HEK293T (cell line): Measurements from ENCODE around the gene KCNK7.

Experiments
- FOXM1 ChIP-seq: fragments of 450-650 bp; IDR thresholded peaks from 2 replicates; pipeline ENCODE4 v1.6.1; 2017; ENCODE audit warnings: mild to moderate bottlenecking, borderline replicate concordance
- HDGF ChIP-seq: fragments of 450-650 bp; IDR thresholded peaks from 2 replicates; pipeline ENCODE4 v1.6.1; 2017; ENCODE audit warnings: antibody characterized with exemption, borderline replicate concordance
- NFRKB ChIP-seq: fragments of 450-650 bp; IDR thresholded peaks from 2 replicates; pipeline ENCODE4 v1.6.1; 2016; ENCODE audit warnings: mild to moderate bottlenecking, moderate library complexity
- SP1 ChIP-seq: fragments of 450-650 bp; IDR thresholded peaks from 2 replicates; pipeline ENCODE4 v1.6.1; 2017
- SUZ12 ChIP-seq: fragments of 450-650 bp; IDR thresholded peaks from 2 replicates; pipeline ENCODE4 v1.6.1; 2016; ENCODE audit warnings: mild to moderate bottlenecking
- TARDBP ChIP-seq: fragments of 450-650 bp; IDR thresholded peaks from 2 replicates; pipeline ENCODE4 v1.6.1; 2016
- ZNF384 ChIP-seq: fragments of 450-650 bp; IDR thresholded peaks from 2 replicates; pipeline ENCODE4 v1.6.1; 2016
- TF ChIP-seq, protein P1 (sequence below): fragments of 450-650 bp; IDR thresholded peaks from 2 replicates; pipeline ENCODE4 v1.6.1; 2016

DNA sequence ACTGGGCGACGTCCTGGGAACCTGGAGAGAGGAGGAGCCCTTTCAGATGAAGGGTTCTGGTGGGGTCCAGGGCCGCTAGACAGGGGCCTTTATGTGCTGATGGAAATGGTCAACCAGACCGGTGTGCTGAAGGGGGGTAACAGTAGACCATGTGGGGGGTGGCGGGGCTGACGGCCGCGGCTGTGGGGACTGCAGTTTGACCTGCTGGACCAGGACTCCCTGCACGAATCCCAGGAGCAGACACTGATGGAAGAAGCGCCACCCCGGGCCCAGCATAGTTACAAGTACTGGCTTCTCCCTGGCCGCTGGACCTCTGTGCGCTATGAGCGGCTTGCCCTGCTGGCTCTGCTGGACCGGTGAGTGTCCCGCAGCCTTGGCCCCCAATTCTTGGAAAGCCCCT, 26.4 kb upstream of the KCNK7 start:
- TF ChIP-seq TARDBP (no peak), SUZ12 (no peak), SP1 (no peak), FOXM1 (no peak), ZNF384 (no peak), NFRKB (no peak), HDGF (no peak)
- TF ChIP-seq, protein P1, sequence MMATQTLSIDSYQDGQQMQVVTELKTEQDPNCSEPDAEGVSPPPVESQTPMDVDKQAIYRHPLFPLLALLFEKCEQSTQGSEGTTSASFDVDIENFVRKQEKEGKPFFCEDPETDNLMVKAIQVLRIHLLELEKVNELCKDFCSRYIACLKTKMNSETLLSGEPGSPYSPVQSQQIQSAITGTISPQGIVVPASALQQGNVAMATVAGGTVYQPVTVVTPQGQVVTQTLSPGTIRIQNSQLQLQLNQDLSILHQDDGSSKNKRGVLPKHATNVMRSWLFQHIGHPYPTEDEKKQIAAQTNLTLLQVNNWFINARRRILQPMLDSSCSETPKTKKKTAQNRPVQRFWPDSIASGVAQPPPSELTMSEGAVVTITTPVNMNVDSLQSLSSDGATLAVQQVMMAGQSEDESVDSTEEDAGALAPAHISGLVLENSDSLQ = no peak
